OCI-LY7 (cell line): ENCODE measurements around the gene TMC7. TPM values are rescaled to one million over a fixed set of nuclear protein-coding genes. Genes with fewer than 3 reads are reported as not detected.

Source experiments
- Bru-seq: library from RNA; stranded (reverse); fragments of 400-500 nt; gene quantifications from one replicate; lab custom pipeline; 2021; lab: Mats Ljungman, UMichigan
- BruChase-seq, 2 experiments: library from RNA; stranded (reverse); fragments of 400-500 nt; gene quantifications; one replicate each; lab custom pipeline; 2021; lab: Mats Ljungman, UMichigan
- BruUV-seq: library from RNA; stranded (reverse); fragments of 400-500 nt; replicated peaks from 2 replicates; lab custom pipeline; 2021; lab: Mats Ljungman, UMichigan
- CTCF ChIA-PET: fragments of 300-600 bp; sonication (Branson Sonifier 250); formaldehyde crosslinking; loops from one replicate; lab custom pipeline; 2022; ENCODE audit warnings: antibody characterized with exemption; ENCODE audit not compliant: unreplicated experiment; lab: Charles Lee
- POLR2A ChIA-PET: fragments of 300-600 bp; sonication (Branson Sonifier 250); formaldehyde crosslinking; loops from one replicate; lab custom pipeline; 2022; ENCODE audit warnings: antibody characterized with exemption; lab: Charles Lee
- DNase-seq: peaks from one replicate; pipeline ENCODE4 v3.0.0-alpha.2; 2015; ENCODE audit warnings: low spot score
- H2AFZ ChIP-seq: fragments of 200-600 bp; sonication (generic), shearing (Covaris generic); 2 replicates; pipeline ENCODE4 v1.6.1; 2014; ENCODE audit warnings: mild to moderate bottlenecking, antibody characterized with exemption, low read length, moderate library complexity
- H3K27ac ChIP-seq: fragments of 200-600 bp; sonication (generic); 2 replicates; pipeline ENCODE4 v1.5.1; 2014; ENCODE audit warnings: mixed run types, low read depth, mild to moderate bottlenecking, moderate library complexity, low read length, inconsistent platforms; ENCODE audit not compliant: poor library complexity, severe bottlenecking
- H3K36me3 ChIP-seq: fragments of 200-600 bp; sonication (generic); 2 replicates; pipeline ENCODE4 v1.6.1; 2014; ENCODE audit warnings: mild to moderate bottlenecking, antibody characterized with exemption, low read length, moderate library complexity, mixed read lengths; ENCODE audit not compliant: insufficient read depth
- H3K4me1 ChIP-seq: fragments of 200-600 bp; sonication (generic); 2 replicates; pipeline ENCODE4 v1.5.1; 2014; ENCODE audit warnings: mild to moderate bottlenecking, low read length; ENCODE audit not compliant: insufficient read depth, poor library complexity, severe bottlenecking
- H3K4me2 ChIP-seq: fragments of 200-600 bp; sonication (generic); 2 replicates; pipeline ENCODE4 v1.6.1; 2014; ENCODE audit warnings: mild to moderate bottlenecking, low read length
- H3K4me3 ChIP-seq: fragments of 200-600 bp; sonication (generic); 2 replicates; pipeline ENCODE4 v1.5.1; 2014; ENCODE audit warnings: mild to moderate bottlenecking, low read depth, low read length; ENCODE audit not compliant: poor library complexity, severe bottlenecking
- H3K79me2 ChIP-seq: fragments of 200-600 bp; sonication (generic); 2 replicates; pipeline ENCODE4 v1.6.1; 2016; ENCODE audit warnings: low read depth, mild to moderate bottlenecking, low read length, moderate library complexity, mixed read lengths; ENCODE audit not compliant: insufficient read depth
- H3K9me2 ChIP-seq: fragments of 200-600 bp; sonication (generic); 2 replicates; pipeline ENCODE4 v1.6.1; 2016; ENCODE audit warnings: mild to moderate bottlenecking, low read length, mixed read lengths; ENCODE audit not compliant: insufficient read depth
- H3K9me3 ChIP-seq: fragments of 200-600 bp; sonication (generic); 2 replicates; pipeline ENCODE4 v1.6.1; 2014; ENCODE audit warnings: mild to moderate bottlenecking, mixed run types, low read length, mixed read lengths
- H4K20me1 ChIP-seq: fragments of 200-600 bp; sonication (generic); 2 replicates; pipeline ENCODE4 v1.6.1; 2014; ENCODE audit warnings: mild to moderate bottlenecking, antibody characterized with exemption, low read length, moderate library complexity, mixed read lengths; ENCODE audit not compliant: insufficient read depth
- CTCF ChIP-seq: fragments of 200-600 bp; sonication (generic); conservative IDR thresholded peaks from 2 replicates; pipeline ENCODE4 v1.5.1; 2014; ENCODE audit warnings: mild to moderate bottlenecking, antibody characterized with exemption, low read length, moderate library complexity, mixed read lengths
- EZH2phosphoT487 ChIP-seq: fragments of 200-600 bp; sonication (generic); IDR thresholded peaks from 2 replicates; pipeline ENCODE4 v1.6.1; 2018; ENCODE audit warnings: low read depth, borderline replicate concordance, mild to moderate bottlenecking, mixed run types, antibody characterized with exemption, low read length, moderate library complexity, mixed read lengths
- intact Hi-C: fragments of 100-400 bp; cut with micrococcal nuclease; formaldehyde crosslinking; loops from one replicate; pipeline ENCODE4 v1.10.0; 2022; ENCODE audit not compliant: unreplicated experiment
- long read RNA-seq: library from polyadenylated mRNA; stranded (forward); transcript quantifications from one replicate; pipeline ENCODE4 v2.0.0, GENCODE V29; 2022
- total RNA-seq, 2 experiments: library from RNA; depleted of rRNA in 1 of 2; stranded (reverse); fragments of >200 nt in 1 of 2; shearing (Covaris generic) in 1 of 2; gene quantifications; 2 replicates each; pipeline ENCODE4 v1.2.3, GENCODE V29; 2014 to 2022

The TMC7 gene
- total RNA-seq (2014; rRNA removed; shearing (Covaris generic)) = not detected in 2 replicates
- not detected in 2 replicates for total RNA-seq (2022)
- percentile 12 among the genes with signal in this experiment for Bru-seq, nascent RNA
- percentile 16 among the genes with signal in this experiment for BruChase-seq, experiment 1, labeled RNA remaining after a 6-hour chase
- percentile 14 among the genes with signal in this experiment for BruChase-seq, experiment 2, labeled RNA remaining after a 2-hour chase
- long read RNA-seq, partial matches to known transcripts = 0 of 4 reads
- long read RNA-seq, other reads (novel, unspliced or antisense) = 4 of 4 reads

- Histone ChIP-seq H3K4me3 (no peak within 1 kb of the TSS), H3K9me3 (no peaks in the 10 kb centered on the region), H3K27ac (no peak within 1 kb of the TSS), H4K20me1 (no peaks in the 10 kb centered on the region), H3K4me1 (no peaks in the 10 kb centered on the region), H3K4me2 (no peak within 1 kb of the TSS), H3K36me3 (no peaks in the 10 kb centered on the region), H3K9me2 (no peaks in the 10 kb centered on the region), H3K79me2 (no peaks in the 10 kb centered on the region), H2AFZ (no peak within 1 kb of the TSS)
- DNase-seq = no peak
- TF ChIP-seq EZH2phosphoT487 = no peak
- no peak for TF ChIP-seq CTCF
- intact Hi-C loops = no loop called here
- ChIA-PET POLR2A (no interaction called here), CTCF (no interaction called here)
- BruUV-seq = no TSS peak
Observed at GRCh38 chr16:18983565-18984434, at the start of gene TMC7. Gene TMC7, plus strand, starts transcription at chr16:18983934. Its CDS starts 130 bp downstream, at chr16:18984064.

GRCh38 chr16:18936727-18937340 is 46.9 kb upstream of the TMC7 start:
- DNase-seq = no peak
- POLR2A ChIA-PET = interaction anchor here (0.6 kb wide), 1 partner anchor 88 kb away, joined by 3 read pairs; no protein-coding TSS in a partner anchor
- no peak overlapping the region for H3K27ac ChIP-seq
- TF ChIP-seq EZH2phosphoT487 = no peak
- TF ChIP-seq CTCF = no peak
- CTCF ChIA-PET = no interaction called here
- intact Hi-C loops = no loop called here
- no peaks in the 10 kb centered on the region for H3K9me3 ChIP-seq
- no peak overlapping the region for H3K4me3 ChIP-seq
- H2AFZ ChIP-seq = no peak overlapping the region
- H4K20me1 ChIP-seq = no peaks in the 10 kb centered on the region
- H3K36me3 ChIP-seq = no peaks in the 10 kb centered on the region
- no peaks in the 10 kb centered on the region for H3K79me2 ChIP-seq
- H3K4me1 ChIP-seq = peaks cover 11% of the 10 kb centered on the region
- no TSS peak for BruUV-seq
- no peak overlapping the region for H3K4me2 ChIP-seq
- H3K9me2 ChIP-seq = no peaks in the 10 kb centered on the region
